NCI-H2107 treated with DMSO at 0.1 percent for 48 hours (cell line): ENCODE data around the gene DPP6.

Experiments used
- DNase-seq: peaks from one replicate; lab custom pipeline; 2025; ENCODE audit not compliant: unreplicated experiment; lab: John Stamatoyannopoulos, UW

The DPP6 gene

DNA sequence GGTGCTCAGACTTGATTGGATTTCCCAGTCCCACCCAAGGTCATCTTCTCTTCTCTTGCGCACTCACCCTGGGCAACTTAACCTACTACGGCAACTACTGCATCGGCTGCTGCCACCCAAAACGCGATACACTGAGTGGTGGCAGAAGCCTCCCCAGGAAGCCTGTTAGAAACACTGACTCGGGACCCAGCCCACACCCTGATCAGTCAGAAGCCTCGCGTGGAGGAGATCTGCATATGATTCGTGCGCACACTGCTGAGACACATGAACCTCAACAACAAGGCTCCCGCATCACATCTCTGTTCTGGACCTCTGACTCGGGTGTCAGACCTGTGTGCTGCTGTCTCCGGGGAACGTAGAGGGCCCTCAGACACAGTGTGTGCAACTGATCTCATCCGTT lies 531.3 kb downstream of the DPP6 start:
- DNase-seq: no peak

DNA sequence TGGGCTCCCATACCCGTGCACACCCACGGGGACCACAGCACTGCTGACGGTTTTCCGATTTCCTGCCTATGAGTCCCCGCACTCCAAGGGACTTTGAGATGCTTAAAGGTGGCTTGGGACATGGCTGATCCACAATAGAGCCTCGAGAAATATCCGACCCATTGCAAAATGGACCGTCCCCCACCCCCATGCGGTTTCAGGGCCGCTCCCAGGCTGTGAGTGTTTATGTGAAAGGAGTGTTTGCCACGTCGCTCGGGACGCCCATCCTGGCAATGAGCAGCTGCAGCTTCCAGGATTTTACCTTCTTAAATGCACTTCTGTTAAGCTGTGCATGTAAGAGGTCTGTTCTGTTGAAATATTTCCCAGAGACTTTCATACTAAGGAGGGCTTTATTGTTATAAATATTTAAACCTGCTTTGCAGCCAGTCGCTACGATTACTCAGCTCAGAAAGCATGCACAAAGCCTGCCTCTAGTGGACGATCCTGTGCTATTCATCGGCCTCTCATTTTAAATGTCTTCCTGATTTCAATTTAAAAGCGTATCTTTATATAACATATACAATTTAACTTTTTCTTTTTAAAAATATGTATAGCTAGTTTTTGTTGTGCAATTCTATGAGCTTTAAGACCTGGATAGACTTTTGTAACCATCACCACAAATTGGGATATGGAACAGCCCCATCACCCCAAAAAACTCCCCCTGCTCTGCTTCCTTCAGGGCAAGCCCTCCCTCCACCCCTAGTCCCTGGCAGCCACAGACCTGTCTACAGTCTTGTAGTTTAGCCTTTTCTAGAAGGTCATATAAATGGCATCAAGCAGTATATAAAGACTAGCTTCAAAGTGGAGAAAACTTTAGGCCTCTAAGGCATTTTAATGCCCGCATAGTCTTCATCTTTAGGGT lies 532.4 kb downstream of the DPP6 start:
- DNase-seq: no peak

DNA sequence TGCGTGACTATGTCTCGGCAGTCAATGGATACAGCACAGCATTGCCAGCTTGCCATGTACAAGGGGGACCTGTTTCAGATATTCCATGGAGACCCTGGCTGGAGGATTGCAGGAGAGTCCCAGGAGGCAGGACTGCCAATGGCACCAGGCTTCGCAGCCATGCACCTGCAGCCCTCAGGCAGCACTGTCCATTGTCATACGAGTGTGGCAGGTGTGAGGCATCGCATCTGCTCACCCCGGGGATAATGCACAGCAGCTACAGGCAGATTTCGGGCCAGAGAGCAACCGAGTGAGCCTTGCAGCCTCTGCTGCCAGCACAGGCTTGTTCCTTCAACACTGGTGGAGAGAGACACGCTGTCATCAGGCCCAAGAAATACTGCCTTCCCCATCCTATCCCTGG lies 535.6 kb downstream of the DPP6 start:
- DNase-seq: peak; percentile 69

DNA sequence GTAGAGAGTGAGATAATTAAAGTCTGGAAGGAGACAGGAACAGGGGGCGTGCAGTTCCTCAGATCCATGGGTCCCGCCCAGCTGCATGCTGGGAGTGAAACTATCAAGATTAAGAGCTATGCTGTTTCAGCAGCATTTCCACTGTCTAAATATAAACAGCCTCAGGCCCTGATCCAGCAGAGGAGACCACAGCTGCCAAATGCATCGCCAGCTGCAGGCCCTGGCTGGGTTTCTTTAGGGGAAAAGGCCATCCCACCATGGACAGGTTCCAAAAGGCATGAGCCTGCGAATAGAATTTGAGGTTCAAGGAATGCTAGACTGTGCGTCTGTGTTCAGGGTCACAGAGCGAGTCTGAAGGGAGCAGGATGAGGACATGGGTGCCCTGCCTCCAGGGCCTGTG lies 539.3 kb downstream of the DPP6 start:
- DNase-seq: no peak

DNA sequence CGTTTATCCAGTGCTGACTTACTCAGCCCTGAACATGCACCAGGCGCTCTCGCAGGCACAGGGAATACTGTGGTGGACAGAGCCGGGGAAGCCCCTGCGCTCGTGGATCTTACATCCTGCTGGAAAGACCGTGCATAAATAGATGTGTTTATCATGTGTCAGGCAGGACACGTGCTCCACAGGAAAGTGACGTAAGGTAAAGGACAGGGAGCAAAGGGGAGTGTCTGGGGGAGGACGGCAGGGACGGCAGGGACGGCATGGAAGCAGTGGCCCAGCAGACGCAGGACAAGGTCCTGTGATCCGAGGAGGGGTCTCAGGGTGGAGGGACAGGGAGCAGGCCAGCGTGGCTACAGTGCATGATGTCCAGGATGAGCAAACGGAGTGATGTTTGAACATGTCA lies 540.2 kb downstream of the DPP6 start:
- DNase-seq: no peak

DNA sequence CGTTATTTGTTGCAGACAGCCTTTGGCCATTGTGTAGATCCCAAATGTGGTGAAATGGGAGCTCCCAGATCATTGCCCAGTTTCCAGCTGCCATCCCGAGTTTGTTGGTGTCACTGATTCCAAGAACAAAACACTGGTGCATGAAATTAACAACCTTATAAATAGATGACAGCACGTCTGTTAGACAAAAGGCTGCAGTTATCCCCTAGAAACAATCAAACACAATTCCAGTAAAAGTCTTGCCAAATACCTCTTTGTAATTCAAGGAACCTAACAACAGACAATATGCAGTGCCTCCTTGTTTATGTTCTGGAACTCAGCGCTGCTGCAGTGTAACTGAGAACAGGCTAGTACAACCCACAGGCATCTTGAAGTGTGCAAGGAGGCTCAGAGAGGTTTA lies 546.2 kb downstream of the DPP6 start:
- DNase-seq: peak; percentile 12

DNA sequence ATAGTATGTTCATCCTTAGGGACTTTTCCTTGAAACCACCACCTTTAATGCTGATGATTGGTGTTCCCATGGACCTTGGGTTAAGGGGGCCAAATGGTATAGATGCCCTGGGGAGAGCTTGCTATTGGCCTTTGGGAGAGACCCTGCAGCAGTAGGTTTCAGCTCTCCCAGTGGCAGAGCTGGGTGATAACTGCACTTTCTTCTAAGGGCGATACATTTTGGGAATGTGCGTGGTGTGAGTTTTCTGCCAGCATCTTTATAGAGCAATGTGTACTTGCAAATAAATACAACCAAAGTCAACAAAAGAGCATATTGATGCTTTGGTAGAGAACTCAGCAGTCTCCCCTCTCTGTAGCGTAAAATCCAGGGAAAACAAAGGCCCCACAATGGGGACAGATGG lies 546.7 kb downstream of the DPP6 start:
- DNase-seq: no peak

DNA sequence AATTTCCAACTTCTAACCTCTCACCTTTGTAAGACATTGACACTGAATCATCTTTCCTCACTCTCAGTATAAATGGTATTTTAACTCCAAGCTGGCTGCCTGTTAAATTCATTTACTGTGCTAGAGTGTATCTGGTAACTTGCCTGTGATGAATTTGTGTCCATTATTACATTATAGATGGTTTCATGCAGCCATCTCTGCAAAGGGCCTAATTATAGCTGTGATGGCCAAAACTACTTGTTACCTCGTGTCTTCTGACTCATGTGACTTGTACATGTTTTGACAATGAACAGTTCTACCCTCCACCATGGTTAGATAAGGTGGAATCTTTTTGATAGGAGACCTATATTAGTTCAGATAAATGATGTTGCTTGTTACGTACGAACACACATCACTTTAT lies 558.7 kb downstream of the DPP6 start:
- no peak for DNase-seq

DNA sequence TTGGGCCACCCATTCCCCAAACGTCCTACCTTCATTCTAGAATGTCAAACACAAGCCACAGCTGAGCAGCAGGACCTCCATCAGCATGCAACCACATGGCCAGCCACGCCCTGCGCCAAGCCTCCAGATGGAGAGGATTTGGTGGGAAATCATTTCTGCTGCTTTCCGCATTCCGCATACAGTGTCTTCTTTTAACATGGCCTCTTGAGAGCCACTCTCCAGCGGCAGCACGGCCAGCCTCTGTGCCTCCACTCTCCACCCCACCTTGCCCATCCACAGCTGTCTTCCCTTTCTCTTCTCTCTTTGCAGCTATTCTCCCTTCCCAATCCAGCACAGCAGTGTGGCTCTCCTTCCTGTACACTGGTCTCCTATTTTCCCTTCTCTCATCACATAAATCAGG lies 561.6 kb downstream of the DPP6 start:
- no peak for DNase-seq

DNA sequence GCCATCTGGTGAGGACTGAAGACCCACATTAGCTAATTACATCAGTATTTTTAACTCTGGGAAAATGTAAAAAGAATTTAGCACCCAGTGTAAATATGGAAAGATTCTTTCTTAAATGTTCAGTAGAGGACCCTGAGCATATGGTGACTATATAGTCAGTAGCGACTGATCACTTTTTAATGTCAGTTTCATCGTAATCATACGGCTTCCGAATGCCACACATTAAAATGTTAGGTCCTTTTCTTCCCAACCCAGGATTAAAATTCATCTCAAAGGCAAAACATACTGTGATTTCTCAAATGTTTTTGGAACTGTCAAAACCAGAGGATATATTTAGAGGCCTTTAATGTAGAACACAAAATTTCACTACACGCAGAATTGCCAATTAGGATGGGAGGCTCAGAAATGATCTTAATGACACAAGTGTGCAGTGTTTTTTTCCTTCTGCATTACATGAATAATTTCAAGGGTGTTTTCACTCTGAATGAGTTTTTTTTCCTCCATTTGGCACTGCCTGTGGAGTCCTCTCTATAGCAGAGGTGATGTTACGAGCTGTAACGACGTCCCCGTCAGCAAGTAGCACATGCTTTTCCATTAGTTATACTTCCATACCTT lies 568.0 kb downstream of the DPP6 start:
- no peak for DNase-seq

DNA sequence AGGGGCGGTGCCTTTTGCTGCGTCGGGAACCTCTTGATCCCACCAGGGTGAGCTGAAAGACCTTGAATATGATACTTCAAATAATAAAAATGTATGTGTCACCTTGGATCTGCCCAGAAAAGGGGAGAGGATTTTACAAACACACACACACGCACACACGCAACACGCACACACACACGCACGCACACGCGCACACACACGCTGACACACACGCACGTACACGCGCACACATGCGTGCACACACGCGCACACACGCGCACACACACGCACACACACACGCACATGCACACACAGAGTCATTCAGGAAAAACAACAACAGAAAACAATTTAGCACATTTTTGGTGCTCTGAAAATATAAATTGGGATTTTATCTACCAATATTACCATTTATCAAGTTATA lies 571.2 kb downstream of the DPP6 start:
- DNase-seq: no peak

DNA sequence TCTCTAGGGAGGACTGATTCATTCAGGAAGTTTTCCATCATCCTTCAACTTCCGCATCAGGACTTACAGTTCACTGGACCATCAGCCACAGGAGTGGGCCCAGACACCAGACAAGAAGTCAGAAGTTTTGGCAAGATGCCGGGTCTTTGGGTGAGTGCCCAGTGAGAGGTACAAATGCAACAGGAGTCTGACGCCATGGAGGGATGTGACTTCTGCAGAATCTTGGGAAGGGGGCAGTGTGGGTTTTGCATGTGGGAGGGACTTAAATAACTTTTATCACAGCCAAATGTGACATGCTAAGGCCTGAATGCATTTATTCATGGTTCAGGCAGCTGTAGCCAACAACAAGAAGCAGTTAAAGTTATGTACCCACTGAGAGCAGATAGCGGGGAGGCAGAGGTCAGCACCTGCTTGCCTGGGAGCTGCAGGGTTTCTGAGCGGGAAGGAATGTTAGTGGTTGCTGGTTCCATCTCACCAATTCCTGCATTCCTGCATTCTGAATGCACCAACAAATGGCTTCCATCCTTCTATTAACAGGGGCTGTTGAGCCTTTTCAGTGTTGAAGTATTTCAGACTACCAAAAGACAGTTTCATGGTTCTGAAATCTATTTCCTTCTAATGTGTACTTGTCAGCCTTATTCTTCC lies 575.6 kb downstream of the DPP6 start:
- DNase-seq: no peak

DNA sequence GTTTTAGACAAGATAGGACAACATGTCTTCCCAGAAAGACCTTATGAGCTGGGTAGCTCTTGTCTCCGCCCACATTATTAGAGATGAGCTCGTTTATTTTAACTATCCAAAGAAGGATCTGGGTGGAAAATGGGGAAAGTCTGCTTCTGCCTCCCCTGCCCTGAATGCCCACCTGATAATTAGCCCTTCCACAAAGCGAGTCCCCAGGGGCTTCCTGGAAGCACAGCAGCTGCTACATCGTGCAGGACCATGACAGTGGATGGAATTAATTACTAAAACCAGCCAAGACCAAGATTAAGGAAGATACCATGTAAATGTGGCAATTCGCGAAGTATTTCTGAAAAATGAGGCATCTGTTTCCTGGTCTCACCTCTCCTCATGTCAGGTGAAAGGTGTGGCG lies 576.4 kb downstream of the DPP6 start:
- DNase-seq: no peak

DNA sequence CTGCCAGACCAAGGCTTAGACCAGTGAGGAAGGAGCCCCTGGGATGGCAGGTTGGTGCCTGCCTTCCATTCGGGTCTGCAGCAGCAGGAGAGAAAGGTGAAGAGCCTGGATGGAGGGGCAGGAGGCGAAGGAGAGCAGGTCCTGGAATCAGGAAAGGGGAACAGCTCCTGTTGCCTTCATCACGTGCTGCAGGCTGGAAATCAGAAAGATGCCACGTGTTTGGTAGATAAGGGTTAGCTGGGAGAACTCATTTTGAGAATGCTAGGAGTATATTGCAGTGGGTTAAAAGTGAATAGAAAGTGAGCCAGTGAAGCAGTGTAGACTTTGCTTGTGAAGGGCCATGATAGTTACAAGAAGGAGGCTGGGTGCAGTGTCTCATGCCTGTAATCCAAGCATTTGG lies 579.0 kb downstream of the DPP6 start:
- no peak for DNase-seq

DNA sequence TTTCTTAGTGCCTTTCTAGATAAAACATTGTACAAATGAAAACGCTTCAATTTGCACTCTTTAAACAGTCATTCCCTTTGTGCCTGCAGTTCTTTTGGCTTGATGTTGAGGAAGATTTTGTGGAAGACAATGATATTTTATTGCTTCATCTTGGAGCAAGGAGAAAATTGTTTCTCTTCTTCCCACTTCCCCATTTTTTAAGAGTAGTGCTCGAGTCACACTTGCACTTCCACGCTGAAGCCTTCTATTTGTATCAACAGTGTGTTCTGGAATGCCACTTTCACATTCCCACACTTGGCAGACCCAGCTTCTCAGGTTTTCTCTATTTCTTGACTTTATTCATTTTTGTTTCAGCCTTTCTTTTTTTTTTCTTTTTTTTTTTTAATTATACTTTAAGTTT lies 581.4 kb downstream of the DPP6 start:
- no peak for DNase-seq

DNA sequence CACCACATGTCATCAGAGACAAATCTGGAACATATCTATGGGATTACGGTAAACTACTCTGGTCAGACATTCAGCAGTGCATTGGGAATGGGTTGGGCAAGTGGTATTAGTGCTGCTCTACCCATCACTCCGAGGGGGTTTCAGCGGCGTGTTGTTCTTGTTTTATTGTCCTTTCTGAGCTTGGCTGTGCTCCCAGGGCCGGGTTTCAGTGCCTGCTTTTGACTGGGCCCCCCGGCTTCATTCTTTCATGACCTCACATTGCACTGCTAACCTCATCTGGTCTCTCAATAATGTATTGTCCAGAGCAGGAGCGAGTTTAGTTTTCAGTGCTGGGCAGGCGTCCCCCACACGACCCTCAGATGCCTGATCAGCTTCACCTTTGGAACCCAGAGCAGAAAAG lies 586.1 kb downstream of the DPP6 start:
- no peak for DNase-seq

DNA sequence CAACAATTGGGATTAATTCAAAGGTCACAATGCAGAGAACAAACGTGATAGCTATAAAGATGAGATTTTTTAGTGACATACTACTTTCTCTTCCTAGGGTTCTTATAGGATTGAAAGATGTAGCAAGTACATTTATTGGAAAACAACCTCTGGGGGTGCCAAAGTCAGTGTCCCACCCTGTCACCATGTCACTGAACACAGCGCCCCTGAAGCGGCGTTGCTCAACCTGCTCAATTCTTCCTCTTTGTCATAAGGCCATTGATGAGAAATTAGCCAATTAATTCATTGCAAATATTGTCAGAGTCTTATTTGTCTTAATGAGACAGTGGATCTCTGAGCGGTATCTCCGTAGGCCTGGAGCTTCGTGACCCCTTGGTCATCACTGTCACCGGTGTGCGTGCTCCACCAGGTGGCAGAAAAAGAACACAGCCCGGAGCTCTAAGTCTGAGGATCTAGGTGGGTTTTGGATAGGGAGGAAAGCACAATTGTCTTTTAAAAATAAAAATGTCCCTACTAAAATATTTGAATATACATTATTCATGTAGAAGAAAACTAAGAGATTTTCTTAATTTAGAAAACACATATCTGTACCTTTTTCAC lies 588.2 kb downstream of the DPP6 start:
- DNase-seq: peak; percentile 25

DNA sequence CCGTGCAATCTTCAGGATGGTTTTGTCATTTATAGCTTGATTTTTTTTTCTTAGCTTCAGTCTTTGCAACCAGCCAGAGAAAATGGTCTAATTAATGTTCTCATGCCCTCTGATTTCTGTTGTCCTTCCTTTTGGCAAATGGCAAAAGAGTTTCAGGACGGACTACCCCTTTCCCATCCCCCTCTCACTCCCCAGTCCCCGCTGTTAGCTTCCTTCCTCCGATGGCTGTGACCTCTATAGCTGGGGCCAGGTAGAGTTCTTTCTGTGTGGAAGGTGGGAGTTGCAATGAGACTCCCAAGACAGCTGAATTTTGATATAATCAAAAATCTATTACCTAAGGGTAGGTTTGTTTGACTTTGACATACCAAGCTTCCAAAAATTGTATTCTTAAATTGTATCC lies 588.7 kb downstream of the DPP6 start:
- no peak for DNase-seq

DNA sequence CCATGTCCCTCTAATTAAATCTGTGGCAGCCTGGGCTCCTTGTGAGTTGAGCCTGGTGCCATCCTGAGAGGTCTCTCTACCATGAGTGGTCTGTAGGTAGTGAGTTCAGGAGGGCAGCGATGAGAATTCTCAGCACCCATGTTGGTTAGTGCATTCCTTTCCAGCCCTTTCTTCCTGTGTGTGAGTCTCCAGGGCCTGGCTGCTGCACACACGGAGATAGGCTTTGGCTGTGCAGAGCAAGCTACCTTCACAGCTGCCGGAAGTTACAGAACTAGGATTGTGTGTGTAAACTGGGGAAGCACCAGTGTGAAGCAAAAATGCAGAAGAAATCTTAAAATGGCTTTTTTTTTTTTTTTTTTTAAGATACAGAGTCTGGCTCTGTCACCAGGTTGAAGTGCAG lies 592.2 kb downstream of the DPP6 start:
- no peak for DNase-seq

DNA sequence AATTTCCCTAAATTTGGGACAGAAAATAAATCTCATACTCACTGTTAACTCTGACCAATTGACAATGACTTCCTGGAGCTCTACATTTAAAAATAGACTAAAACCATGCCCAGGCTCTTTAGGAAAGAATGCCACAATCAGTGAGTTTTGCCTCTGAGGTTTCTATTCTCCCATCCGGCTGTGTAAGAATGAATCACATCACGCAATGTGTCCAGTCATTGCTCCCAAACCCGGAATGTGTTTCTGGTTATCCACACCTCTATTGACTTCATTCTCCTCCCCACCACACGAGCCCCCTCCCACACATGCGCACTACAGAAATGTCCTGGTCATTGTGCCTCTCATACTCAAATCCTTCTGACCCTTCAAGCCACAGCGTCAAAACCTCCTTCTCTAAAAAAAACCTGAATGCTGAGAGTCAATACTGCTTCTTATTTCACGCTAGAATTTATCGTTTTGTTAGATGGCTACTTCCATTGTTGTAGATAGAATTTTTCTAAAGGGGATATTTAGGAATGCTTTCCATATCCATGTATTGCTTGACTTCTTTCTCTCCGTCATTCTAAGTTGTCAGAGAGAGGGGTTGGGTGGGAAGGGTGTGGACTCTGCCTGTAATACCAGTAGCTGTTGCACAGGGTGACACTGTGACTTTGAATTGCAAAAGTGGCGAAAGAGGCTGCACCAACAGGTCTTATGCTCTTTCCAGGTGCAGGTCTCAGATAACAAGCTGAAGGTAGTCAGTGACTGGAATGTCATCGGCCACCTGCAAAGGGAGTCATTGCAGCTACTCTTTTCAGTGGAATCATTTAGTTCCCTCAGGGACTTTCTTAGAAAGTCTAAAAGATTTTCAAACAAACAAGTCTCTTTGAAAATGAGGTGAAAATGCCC lies 594.2 kb downstream of the DPP6 start:
- no peak for DNase-seq

DNA sequence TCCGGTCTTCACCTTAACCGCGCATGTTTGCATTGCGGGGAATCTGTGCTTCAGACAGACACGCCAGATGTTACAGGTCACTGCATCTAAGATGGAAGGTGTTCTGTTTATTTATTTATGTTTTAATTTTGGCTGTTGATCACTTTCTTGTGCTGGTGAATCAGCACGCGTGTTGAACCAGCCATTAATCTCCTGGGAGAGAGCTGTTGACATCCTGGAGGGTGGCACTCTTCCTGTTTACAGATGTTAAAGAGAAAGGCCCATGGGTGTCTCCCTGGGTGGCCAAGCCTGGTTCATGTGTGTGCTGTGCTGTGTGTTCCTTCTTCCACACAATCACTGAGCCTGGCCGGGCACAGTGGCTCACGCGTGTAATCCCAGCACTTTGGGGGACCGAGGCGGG lies 595.4 kb downstream of the DPP6 start:
- DNase-seq: no peak
